AG04450 (cell line): ENCODE data around the gene SEMA7A. TPM values are rescaled to one million over a fixed set of nuclear protein-coding genes. Genes with fewer than 3 reads are reported as not detected.

Source experiments
- CTCF ChIA-PET: fragments of 300-600, 350-600 bp; formaldehyde crosslinking; extraction: SDS; loops from one replicate; lab custom pipeline; 2022; ENCODE audit warnings: antibody characterized with exemption, inconsistent platforms; lab: Charles Lee
- POLR2A ChIA-PET: fragments of 350-600 bp; formaldehyde crosslinking; extraction: SDS; loops from one replicate; lab custom pipeline; 2021; ENCODE audit warnings: antibody characterized with exemption, inconsistent platforms; lab: Yijun Ruan, JAX
- DNase-seq: peaks from one replicate; pipeline ENCODE4 v3.0.0-alpha.2; 2011; ENCODE audit warnings: low read depth, low spot score
- H3K27ac ChIP-seq: one replicate; pipeline ENCODE4 v1.5.1; 2012; ENCODE audit warnings: low read depth, low read length, control low read depth
- H3K27me3 ChIP-seq: one replicate; pipeline ENCODE4 v1.6.0; 2012; ENCODE audit warnings: low read length; ENCODE audit not compliant: control insufficient read depth, insufficient read depth
- H3K4me3 ChIP-seq: 2 replicates; pipeline ENCODE4 v1.5.1; 2011; ENCODE audit warnings: mild to moderate bottlenecking, low read depth, low read length, control low read depth
- H3K9me3 ChIP-seq: 2 replicates; pipeline ENCODE4 v1.5.1; 2012; ENCODE audit warnings: low read length; ENCODE audit not compliant: control insufficient read depth, insufficient read depth
- CTCF ChIP-seq: IDR thresholded peaks from 2 replicates; pipeline ENCODE4 v1.5.1; 2011; ENCODE audit warnings: low read depth, low read length, control low read depth, inconsistent platforms
- polyA plus RNA-seq: library from polyadenylated mRNA; depleted of rRNA; stranded (reverse); fragments of >200 nt; gene quantifications from 2 replicates; pipeline ENCODE4 v1.2.3, GENCODE V29; 2011

The SEMA7A gene
- polyA plus RNA-seq, 1 experiment: 7.5 TPM

DNA sequence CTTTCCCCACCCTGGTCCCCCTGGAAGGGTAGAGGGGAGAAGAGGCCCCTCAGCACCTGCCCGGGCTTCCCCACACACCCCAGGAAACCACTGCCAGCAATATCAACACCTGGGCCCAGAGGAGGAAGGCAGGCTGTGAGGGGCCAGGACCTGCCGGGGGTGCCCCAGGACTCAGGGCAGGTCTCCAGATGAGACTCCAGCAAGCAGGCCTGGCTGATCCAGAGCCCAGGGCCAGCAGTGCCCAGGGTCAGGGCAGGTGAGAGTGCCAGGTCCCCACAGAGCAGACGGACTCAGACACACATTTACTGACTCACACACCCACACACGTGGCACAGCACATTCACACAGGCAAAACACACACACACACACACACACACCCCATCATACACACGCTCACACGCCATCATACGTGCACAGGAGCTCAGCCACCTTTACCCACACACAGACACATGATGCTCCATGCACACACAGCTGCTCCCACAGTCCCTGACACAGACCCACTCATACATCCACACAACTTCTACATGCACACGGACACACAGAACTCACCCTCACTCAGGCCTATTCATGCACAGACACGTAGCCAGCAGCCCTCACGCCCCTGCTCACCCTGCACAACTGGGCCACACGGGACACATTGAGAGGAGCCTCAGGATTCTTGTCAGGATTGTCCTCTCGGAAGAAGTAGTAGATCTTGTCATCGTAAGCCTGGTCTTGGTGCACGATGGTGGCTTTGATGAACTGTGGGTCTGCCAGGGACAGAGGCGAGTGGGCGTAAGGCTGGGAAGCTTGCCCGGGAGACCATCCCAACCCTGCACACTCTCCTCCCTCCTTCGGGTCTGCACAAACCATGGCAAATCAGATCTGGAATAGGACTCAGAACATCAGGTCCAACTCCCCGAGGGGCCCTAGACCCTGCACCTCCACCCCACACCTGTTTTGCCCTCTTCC, 17.5 kb downstream of the SEMA7A start:
- DNase-seq: no peak
- Histone ChIP-seq H3K27me3 (no peaks in the 10 kb centered on the region), H3K27ac (no peak overlapping the region), H3K4me3 (no peak overlapping the region), H3K9me3 (no peaks in the 10 kb centered on the region)
- ChIA-PET CTCF (no interaction called here), POLR2A (no interaction called here)
- TF ChIP-seq CTCF: no peak

GRCh38 chr15:74414603-74415338, 19.0 kb downstream of the SEMA7A start:
- TF ChIP-seq CTCF: no peak
- Histone ChIP-seq H3K27me3 (no peaks in the 10 kb centered on the region), H3K4me3 (no peak overlapping the region), H3K27ac (no peak overlapping the region), H3K9me3 (no peaks in the 10 kb centered on the region)
- no peak for DNase-seq
- ChIA-PET CTCF (no interaction called here), POLR2A (no interaction called here)

DNA sequence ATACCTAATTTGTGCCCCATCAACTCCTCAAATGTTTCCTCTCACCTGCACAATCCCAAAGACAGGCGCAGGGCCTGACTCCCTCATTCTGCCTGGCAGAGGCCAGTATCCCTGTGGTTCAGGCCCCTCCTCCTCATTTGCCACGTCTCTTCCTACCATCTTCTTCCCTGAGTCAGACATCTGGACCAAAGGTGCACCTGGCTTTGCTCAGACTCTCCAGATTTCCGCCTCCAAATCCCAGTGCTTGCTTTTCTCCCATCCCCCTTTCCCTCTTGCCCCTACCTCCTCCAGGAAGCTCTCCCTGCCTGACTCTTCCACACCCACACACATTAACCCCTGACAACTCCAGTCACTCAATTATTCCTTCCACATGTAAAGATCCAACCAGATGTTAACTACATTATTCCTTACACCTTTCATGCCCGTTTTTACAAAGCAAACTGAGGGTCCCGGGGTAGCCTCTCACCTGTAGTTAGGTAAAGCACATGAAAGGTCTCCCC, 19.6 kb downstream of the SEMA7A start:
- no peak for TF ChIP-seq CTCF
- H3K4me3 ChIP-seq: no peak overlapping the region
- no peaks in the 10 kb centered on the region for H3K9me3 ChIP-seq
- no peaks in the 10 kb centered on the region for H3K27me3 ChIP-seq
- ChIA-PET POLR2A (no interaction called here), CTCF (no interaction called here)
- no peak for DNase-seq
- H3K27ac ChIP-seq: no peak overlapping the region

GRCh38 chr15:74413350-74414080, 20.2 kb downstream of the SEMA7A start:
- CTCF ChIA-PET: no interaction called here
- no peak overlapping the region for H3K27ac ChIP-seq
- no peak for TF ChIP-seq CTCF
- DNase-seq: no peak
- H3K27me3 ChIP-seq: no peaks in the 10 kb centered on the region
- no peak overlapping the region for H3K4me3 ChIP-seq
- POLR2A ChIA-PET: no interaction called here
- H3K9me3 ChIP-seq: no peaks in the 10 kb centered on the region
